Measurements from ENCODE around the gene FGFR2. TPM values are rescaled to one million over a fixed set of nuclear protein-coding genes. Genes with fewer than 3 reads are reported as not detected.

The FGFR2 gene
- total and polyA plus RNA-seq, 12 donors = 19.5 to 79.2 (median 39.3) TPM

- no peak for DNase-seq
- no peak overlapping the region for H3K27ac ChIP-seq
- H3K4me1 ChIP-seq (replicated peaks in 1 of 2) = no peaks in the 10 kb centered on the region
- TF ChIP-seq CTCF (IDR thresholded peaks at IDR 0.05) (no peak), POLR2A (IDR thresholded peaks at IDR 0.05) (no peak)
- H3K4me3 ChIP-seq = no peak overlapping the region
- intact Hi-C loops (cut with DNase I) = loop anchor here in 1 of 2 donors (10.0 kb wide), 1 partner anchor 116 kb away; no protein-coding TSS in a partner anchor
- peaks cover 0 to 6% (median 0%) of the 10 kb centered on the region in 3 donors for H3K9me3 ChIP-seq (replicated peaks in 1 of 3)
- no peaks in the 10 kb centered on the region for H3K27me3 ChIP-seq
- H3K36me3 ChIP-seq (replicated peaks in 1 of 2) = no peaks in the 10 kb centered on the region
- WGBS, 4 donors = 94 to 96% (median 94%) methylated on average over 2 of the region's 2 CpGs
Measured at GRCh38 chr10:121618906-121619305, 20.7 kb upstream of the FGFR2 start.

GRCh38 chr10:121617176-121617575 is 18.9 kb upstream of the FGFR2 start:
- intact Hi-C loops (cut with DNase I) = loop anchor here in 1 of 2 donors (10.0 kb wide), 1 partner anchor 118 kb away; no protein-coding TSS in a partner anchor
- TF ChIP-seq CTCF (IDR thresholded peaks at IDR 0.05) (no peak), POLR2A (IDR thresholded peaks at IDR 0.05) (no peak)
- no peak overlapping the region for H3K4me3 ChIP-seq
- no peak overlapping the region for H3K27ac ChIP-seq
- no peaks in the 10 kb centered on the region for H3K27me3 ChIP-seq
- peaks cover 0 to 6% (median 0%) of the 10 kb centered on the region in 3 donors for H3K9me3 ChIP-seq (replicated peaks in 1 of 3)
- no peak for DNase-seq
- H3K36me3 ChIP-seq (replicated peaks in 1 of 2) = no peaks in the 10 kb centered on the region
- 79 to 88% (median 80%) methylated on average over 5 to 7 of the region's 7 CpGs for WGBS, 4 donors
- no peaks in the 10 kb centered on the region for H3K4me1 ChIP-seq (replicated peaks in 1 of 2)

DNA sequence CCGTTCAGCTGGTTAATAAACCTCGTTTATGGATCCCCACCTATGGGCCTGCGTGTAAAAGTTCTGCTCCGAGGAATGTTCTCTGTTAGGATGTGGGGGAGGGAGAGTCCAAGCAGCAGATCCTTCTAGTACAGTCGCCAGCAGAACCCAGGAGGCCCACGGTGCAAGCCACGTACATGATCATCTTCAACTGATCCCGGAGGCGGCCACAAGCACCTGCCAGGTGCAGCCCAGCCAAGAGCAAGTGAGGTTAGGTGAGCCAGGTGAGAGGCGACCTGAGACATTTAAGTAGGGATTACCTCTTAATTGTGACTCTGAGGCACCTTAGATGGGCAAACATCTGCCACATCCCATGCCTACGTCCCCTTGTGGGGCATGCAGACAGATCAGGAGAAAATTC is 18.0 kb upstream of the FGFR2 start:
- DNase-seq = no peak
- Histone ChIP-seq H3K27me3 (no peaks in the 10 kb centered on the region), H3K4me1 (replicated peaks in 1 of 2) (no peaks in the 10 kb centered on the region), H3K27ac (no peak overlapping the region), H3K36me3 (replicated peaks in 1 of 2) (no peaks in the 10 kb centered on the region), H3K4me3 (no peak overlapping the region), H3K9me3 (replicated peaks in 1 of 3) (peaks cover 0 to 6% (median 0%) of the 10 kb centered on the region in 3 donors)
- WGBS, 4 donors = 85 to 93% (median 86%) methylated on average over 11 of the region's 11 CpGs
- TF ChIP-seq CTCF (IDR thresholded peaks at IDR 0.05) (no peak), POLR2A (IDR thresholded peaks at IDR 0.05) (no peak)
- intact Hi-C loops (cut with DNase I) = loop anchor here in 1 of 2 donors (10.0 kb wide), 1 partner anchor 119 kb away; no protein-coding TSS in a partner anchor

GRCh38 chr10:121615836-121616235 is 17.6 kb upstream of the FGFR2 start:
- Histone ChIP-seq H3K27ac (no peak overlapping the region), H3K9me3 (replicated peaks in 1 of 3) (peaks cover 0 to 6% (median 0%) of the 10 kb centered on the region in 3 donors), H3K4me3 (no peak overlapping the region), H3K4me1 (replicated peaks in 1 of 2) (no peaks in the 10 kb centered on the region), H3K36me3 (replicated peaks in 1 of 2) (no peaks in the 10 kb centered on the region), H3K27me3 (no peaks in the 10 kb centered on the region)
- intact Hi-C loops (cut with DNase I) = loop anchor here in 1 of 2 donors (10.0 kb wide), 1 partner anchor 119 kb away; no protein-coding TSS in a partner anchor
- DNase-seq = no peak
- no peak for TF ChIP-seq CTCF (IDR thresholded peaks at IDR 0.05)
- TF ChIP-seq POLR2A (IDR thresholded peaks at IDR 0.05) = no peak
- 81 to 88% (median 83%) methylated on average over 7 of the region's 7 CpGs for WGBS, 4 donors
